ENCODE measurements around the gene PLEKHA6. TPM values are rescaled to one million over a fixed set of nuclear protein-coding genes. Genes with fewer than 3 reads are reported as not detected.

PLEKHA6 gene
- total and polyA plus RNA-seq, 2 experiments from 2014 or later = 2.8 to 6.2 TPM

DNA sequence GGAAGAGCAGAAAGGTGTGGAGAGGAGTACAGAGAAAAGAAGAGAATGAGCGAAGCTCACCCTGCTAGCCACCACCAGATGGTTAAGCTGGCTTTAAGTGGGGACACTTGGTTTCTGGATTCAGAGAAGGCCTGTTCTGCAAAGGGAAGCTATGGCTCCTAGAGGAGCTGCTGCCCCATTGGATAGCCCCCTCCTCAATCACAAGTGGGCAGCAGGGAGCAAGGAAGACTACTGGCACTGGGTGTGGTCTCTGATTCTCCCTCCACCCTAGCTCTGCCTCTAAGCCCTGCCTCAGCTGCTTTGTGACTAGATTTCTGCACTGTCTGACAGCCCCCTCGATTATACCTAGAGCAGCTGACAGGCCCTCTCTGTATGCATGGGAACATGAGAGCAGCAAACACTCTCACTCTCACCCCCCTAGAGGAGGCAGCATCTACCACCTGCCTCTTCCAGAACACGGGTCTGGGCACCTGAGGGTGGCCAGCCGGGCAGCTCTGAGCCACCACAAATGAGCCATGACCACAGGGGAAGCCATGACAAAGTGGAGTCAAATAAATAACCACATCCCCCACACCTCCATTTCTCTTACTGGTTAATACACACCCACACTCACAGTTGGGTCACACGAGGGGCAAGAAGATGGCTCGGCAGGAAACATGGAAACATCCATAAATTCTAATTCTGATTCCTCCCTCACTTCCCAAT, 13.6 kb downstream of the PLEKHA6 start (continued):
- TF ChIP-seq POLR2AphosphoS5 (IDR thresholded peaks at IDR 0.05; ENCODE audit: low read depth) (no peak), ZNF462 (CRISPR knock-in tag; IDR thresholded peaks at IDR 0.05) (no peak), CREB1 (CRISPR knock-in tag; IDR thresholded peaks at IDR 0.05; ENCODE audit: low read depth) (no peak)

GRCh38 chr1:204345438-204345841, 14.3 kb downstream of the PLEKHA6 start:
- Histone ChIP-seq H4K20me1 (replicated peaks; ENCODE audit: insufficient read depth) (no peaks in the 10 kb centered on the region), H3K36me3 (ENCODE audit: insufficient read depth) (no peaks in the 10 kb centered on the region), H3K4me2 (no peak overlapping the region), H3K27ac (ENCODE audit: low read depth) (no peak overlapping the region), H3F3A (replicated peaks; ENCODE audit: low read depth) (no peaks in the 10 kb centered on the region), H3K4me1 (ENCODE audit: insufficient read depth) (peaks cover 40% of the 10 kb centered on the region), H3K79me2 (replicated peaks; ENCODE audit: insufficient read depth) (no peaks in the 10 kb centered on the region), H3K4me3 (no peak overlapping the region), H3K27me3 (ENCODE audit: insufficient read depth) (no peaks in the 10 kb centered on the region), H2AFZ (no peak overlapping the region), H3K9me2 (ENCODE audit: insufficient read depth) (peaks cover 5% of the 10 kb centered on the region; the same call in 1 of the 2 replicates)
- ATAC-seq (no peak), DNase-seq (ENCODE audit: low spot score) (no peak)
- Mint-ChIP-seq H3K4me1 (peaks cover 64% of the 10 kb centered on the region), H3K9me3 (no peaks in the 10 kb centered on the region), H3K36me3 (ENCODE audit: low read depth) (no peaks in the 10 kb centered on the region), H3K27me3 (ENCODE audit: insufficient read depth, low read depth, poor library complexity) (peaks cover 11% of the 10 kb centered on the region), H3K4me3 (no peak overlapping the region), H3K27ac (peak overlapping the region; percentile 73)
- TF ChIP-seq JUNB (IDR thresholded peaks at IDR 0.05; ENCODE audit: unreplicated experiment) (no peak), REST (IDR thresholded peaks at IDR 0.05; ENCODE audit: unreplicated experiment) (no peak), STAT1 (IDR thresholded peaks at IDR 0.05; ENCODE audit: unreplicated experiment) (no peak), CREB1 (CRISPR knock-in tag; IDR thresholded peaks at IDR 0.05; ENCODE audit: low read depth) (no peak), ZNF114 (CRISPR knock-in tag; IDR thresholded peaks at IDR 0.05) (no peak), CTCF (conservative IDR thresholded peaks at IDR 0.05; ENCODE audit: low read depth in 2 of 2) (no peak), ETS1 (IDR thresholded peaks at IDR 0.05) (no peak), EZH2phosphoT487 (IDR thresholded peaks at IDR 0.05; ENCODE audit: unreplicated experiment) (no peak), ZNF331 (CRISPR knock-in tag; IDR thresholded peaks at IDR 0.05; ENCODE audit: low read depth) (no peak)

All from GM23338 (cell line).